MM.1S (cell line): ENCODE measurements around the gene G0S2.

ENCODE experiments used
- DNase-seq: peaks from one replicate; pipeline ENCODE4 v3.0.0-alpha.2; 2015
- H2AFZ ChIP-seq: fragments of 300-600 bp; sonication (generic); 2 replicates; pipeline ENCODE4 v1.6.0; 2016; ENCODE audit warnings: antibody characterized with exemption, low read length
- H3F3A ChIP-seq: fragments of 300-600 bp; sonication (generic); 2 replicates; pipeline ENCODE4 v1.6.1; 2016; ENCODE audit warnings: mild to moderate bottlenecking, antibody characterized with exemption, low read length, moderate library complexity, mixed read lengths; ENCODE audit not compliant: insufficient read depth
- H3K27ac ChIP-seq: fragments of 300-600 bp; sonication (generic); 2 replicates; pipeline ENCODE4 v1.5.1; 2016; ENCODE audit warnings: mild to moderate bottlenecking, low read length
- H3K27me3 ChIP-seq: fragments of 300-600 bp; sonication (generic); replicated peaks from 2 replicates; pipeline ENCODE4 v1.6.0; 2016; ENCODE audit warnings: low read length; ENCODE audit not compliant: insufficient read depth
- H3K36me3 ChIP-seq: fragments of 300-600 bp; sonication (generic); replicated peaks from 2 replicates; pipeline ENCODE4 v1.6.1; 2016; ENCODE audit warnings: mild to moderate bottlenecking, low read length, mixed read lengths; ENCODE audit not compliant: insufficient read depth
- H3K4me1 ChIP-seq: fragments of 300-600 bp; sonication (generic); 2 replicates; pipeline ENCODE4 v1.6.1; 2016; ENCODE audit warnings: low read length, mixed read lengths
- H3K4me2 ChIP-seq: fragments of 300-600 bp; sonication (generic); 2 replicates; pipeline ENCODE4 v1.6.0; 2016; ENCODE audit warnings: low read depth, low read length
- H3K4me3 ChIP-seq: fragments of 300-600 bp; sonication (generic); 2 replicates; pipeline ENCODE4 v1.5.1; 2016; ENCODE audit warnings: low read length, mixed read lengths
- H3K79me2 ChIP-seq: fragments of 300-600 bp; sonication (generic); 2 replicates; pipeline ENCODE4 v1.6.1; 2016; ENCODE audit warnings: mixed run types, low read length, mixed read lengths
- H3K9ac ChIP-seq: fragments of 300-600 bp; sonication (generic); 2 replicates; pipeline ENCODE4 v1.6.1; 2016; ENCODE audit warnings: low read length, mixed read lengths
- H3K9me2 ChIP-seq: fragments of 300-600 bp; sonication (generic); replicated peaks from 2 replicates; pipeline ENCODE4 v1.6.1; 2016; ENCODE audit warnings: mild to moderate bottlenecking, low read length, mixed read lengths; ENCODE audit not compliant: insufficient read depth
- H3K9me3 ChIP-seq: fragments of 300-600 bp; sonication (generic); replicated peaks from 2 replicates; pipeline ENCODE4 v1.6.1; 2016; ENCODE audit warnings: mild to moderate bottlenecking, low read length, mixed read lengths; ENCODE audit not compliant: insufficient read depth
- H4K20me1 ChIP-seq: fragments of 300-600 bp; sonication (generic); 2 replicates; pipeline ENCODE4 v1.6.1; 2016; ENCODE audit warnings: mild to moderate bottlenecking, low read length, moderate library complexity, mixed read lengths; ENCODE audit not compliant: insufficient read depth
- CTCF ChIP-seq: fragments of 300-600 bp; sonication (generic); IDR thresholded peaks from 2 replicates; pipeline ENCODE4 v1.5.1; 2016; ENCODE audit warnings: antibody characterized with exemption, low read length, mixed read lengths
- EZH2 ChIP-seq: fragments of 300-600 bp; sonication (generic); optimal IDR thresholded peaks from 2 replicates; pipeline ENCODE3; 2017; ENCODE audit warnings: low read depth, mild to moderate bottlenecking, antibody characterized with exemption, low read length, mixed read lengths
- EZH2phosphoT487 ChIP-seq: fragments of 300-600 bp; sonication (generic); IDR thresholded peaks from 2 replicates; pipeline ENCODE4 v1.6.1; 2018; ENCODE audit warnings: antibody characterized with exemption, low read length

Gene G0S2

GRCh38 chr1:209652121-209652735 is 23.0 kb upstream of the G0S2 start, which contains the start of gene LAMB3:
TSS of gene LAMB3 (minus strand) at chr1:209652425. CDS start at chr1:209650944, 1,481 bp downstream.
- no peak for DNase-seq
- no peak for TF ChIP-seq CTCF
- no peak for TF ChIP-seq EZH2
- no peak for TF ChIP-seq EZH2phosphoT487
- Histone ChIP-seq H3K9me2 (no peaks in the 10 kb centered on the region), H3K4me3 (no peak within 1 kb of the TSS), H2AFZ (peak within 1 kb of the TSS; percentile 39; the same call in 1 of the 2 replicates), H4K20me1 (no peaks in the 10 kb centered on the region), H3F3A (no peaks in the 10 kb centered on the region), H3K9ac (no peak within 1 kb of the TSS), H3K4me1 (peaks cover 34% of the 10 kb centered on the region), H3K27ac (peak within 1 kb of the TSS; percentile 17; the same call in 1 of the 2 replicates), H3K9me3 (no peaks in the 10 kb centered on the region), H3K4me2 (peak within 1 kb of the TSS; percentile 12; the same call in 1 of the 2 replicates), H3K36me3 (no peaks in the 10 kb centered on the region), H3K79me2 (no peaks in the 10 kb centered on the region), H3K27me3 (no peaks in the 10 kb centered on the region)

- no peaks in the 10 kb centered on the region for H3K36me3 ChIP-seq
- no peaks in the 10 kb centered on the region for H3F3A ChIP-seq
- no peak overlapping the region for H2AFZ ChIP-seq
- H3K9me2 ChIP-seq: no peaks in the 10 kb centered on the region
- no peaks in the 10 kb centered on the region for H3K27me3 ChIP-seq
- TF ChIP-seq CTCF: no peak
- TF ChIP-seq EZH2phosphoT487: no peak
- TF ChIP-seq EZH2: no peak
- no peak overlapping the region for H3K4me3 ChIP-seq
- peak overlapping the region; percentile 17; the same call in 1 of the 2 replicates for H3K27ac ChIP-seq
- H3K9me3 ChIP-seq: no peaks in the 10 kb centered on the region
- H3K9ac ChIP-seq: no peak overlapping the region
- peak; percentile 94 for DNase-seq
- no peaks in the 10 kb centered on the region for H3K79me2 ChIP-seq
- H3K4me1 ChIP-seq: peaks cover 34% of the 10 kb centered on the region
- peak overlapping the region; percentile 12; the same call in 1 of the 2 replicates for H3K4me2 ChIP-seq
- H4K20me1 ChIP-seq: no peaks in the 10 kb centered on the region
Observed at GRCh38 chr1:209652873-209653401, 22.3 kb upstream of the G0S2 start.

- no peaks in the 10 kb centered on the region for H3K9me2 ChIP-seq
- H3K27me3 ChIP-seq: no peaks in the 10 kb centered on the region
- peaks cover 34% of the 10 kb centered on the region for H3K4me1 ChIP-seq
- H3F3A ChIP-seq: no peaks in the 10 kb centered on the region
- H3K4me3 ChIP-seq: no peak overlapping the region
- no peak overlapping the region for H3K4me2 ChIP-seq
- no peak overlapping the region for H2AFZ ChIP-seq
- H3K79me2 ChIP-seq: no peaks in the 10 kb centered on the region
- H3K9ac ChIP-seq: no peak overlapping the region
- no peaks in the 10 kb centered on the region for H3K9me3 ChIP-seq
- TF ChIP-seq CTCF (no peak), EZH2phosphoT487 (no peak), EZH2 (no peak)
- H3K27ac ChIP-seq: no peak overlapping the region
- DNase-seq: no peak
- no peaks in the 10 kb centered on the region for H3K36me3 ChIP-seq
- H4K20me1 ChIP-seq: no peaks in the 10 kb centered on the region
Observed at GRCh38 chr1:209653915-209654351, 21.3 kb upstream of the G0S2 start.
